ENCODE measurements around the gene VDR.

The VDR gene

GRCh38 chr12:47824635-47825034 is 80.2 kb downstream of the VDR start:
- no peak for TF ChIP-seq CTCF (IDR thresholded peaks at IDR 0.05; ENCODE audit: low read depth, low read length)

GRCh38 chr12:47824198-47824597 is 80.6 kb downstream of the VDR start:
- no peak overlapping the region for H3K4me3 ChIP-seq (ENCODE audit: low read depth, low read length)
- no peak for TF ChIP-seq CTCF (IDR thresholded peaks at IDR 0.05; ENCODE audit: low read depth, low read length)

More at GRCh38 chr12:47824635-47825034, 80.2 kb downstream of the VDR start:
- no peak overlapping the region for H3K4me3 ChIP-seq (ENCODE audit: low read depth, low read length)

GRCh38 chr12:47823422-47824086 is 81.2 kb downstream of the VDR start:
- H3K4me3 ChIP-seq (ENCODE audit: low read depth, low read length) = no peak overlapping the region
- no peak for TF ChIP-seq CTCF (IDR thresholded peaks at IDR 0.05; ENCODE audit: low read depth, low read length)

- no peak for TF ChIP-seq CTCF (IDR thresholded peaks at IDR 0.05; ENCODE audit: low read depth, low read length)
Measured at GRCh38 chr12:47822863-47823262, 81.9 kb downstream of the VDR start.

GRCh38 chr12:47822401-47822800 is 82.4 kb downstream of the VDR start:
- H3K4me3 ChIP-seq (ENCODE audit: low read depth, low read length) = no peak overlapping the region
- TF ChIP-seq CTCF (IDR thresholded peaks at IDR 0.05; ENCODE audit: low read depth, low read length) = no peak

More at GRCh38 chr12:47822863-47823262, 81.9 kb downstream of the VDR start:
- no peak overlapping the region for H3K4me3 ChIP-seq (ENCODE audit: low read depth, low read length)

GRCh38 chr12:47821346-47821706 is 83.5 kb downstream of the VDR start:
- H3K4me3 ChIP-seq (ENCODE audit: low read depth, low read length) = no peak overlapping the region
- no peak for TF ChIP-seq CTCF (IDR thresholded peaks at IDR 0.05; ENCODE audit: low read depth, low read length)

GRCh38 chr12:47820631-47821345 is 84.0 kb downstream of the VDR start:
- peak overlapping the region; percentile 87 for H3K4me3 ChIP-seq (ENCODE audit: low read depth, low read length)
- TF ChIP-seq CTCF (IDR thresholded peaks at IDR 0.05; ENCODE audit: low read depth, low read length) = no peak

All from WI38 (cell line).